K562 (cell line): ENCODE measurements around the gene CCDC61. TPM values are rescaled to one million over a fixed set of nuclear protein-coding genes. Genes with fewer than 3 reads are reported as not detected.

Experiments used
- CBX5 ChIP-seq: IDR thresholded peaks from 2 replicates; pipeline ENCODE4 v1.6.1; 2014; ENCODE audit warnings: low read depth, borderline replicate concordance
- DMBX1 ChIP-seq: fragments of 250-450 bp; sonication (Bioruptor Pico); IDR thresholded peaks from 2 replicates; pipeline ENCODE4 v1.8.0; 2022; ENCODE audit warnings: inconsistent platforms, mild to moderate bottlenecking, moderate library complexity, borderline replicate concordance
- EP400 ChIP-seq: fragments of 450-650 bp; IDR thresholded peaks from 2 replicates; pipeline ENCODE4 v1.6.1; 2017; ENCODE audit warnings: antibody characterized with exemption, mild to moderate bottlenecking, moderate library complexity
- HDGF ChIP-seq: fragments of 450-650 bp; IDR thresholded peaks from 2 replicates; pipeline ENCODE4 v1.6.1; 2016
- KAT8 ChIP-seq: fragments of 450-650 bp; IDR thresholded peaks from 2 replicates; pipeline ENCODE4 v1.6.1; 2016; ENCODE audit warnings: low read depth, mild to moderate bottlenecking
- LCOR ChIP-seq: sonication (generic); formaldehyde crosslinking; IDR thresholded peaks from 2 replicates; pipeline ENCODE4 v1.8.0; 2022; ENCODE audit warnings: mild to moderate bottlenecking, missing genetic modification reagents
- MAZ ChIP-seq, 2 experiments: fragments of 450-650 bp in 1 of 2; sonication (generic) in 1 of 2; formaldehyde crosslinking; IDR thresholded peaks in 1 of 2; conservative IDR thresholded peaks in 1 of 2; 2 replicates each; pipeline versions ENCODE4 v1.4.0 to v1.5.0; 2020; ENCODE audit warnings: mild to moderate bottlenecking in 1 of 2, missing genetic modification reagents in 1 of 2
- MBD1 ChIP-seq: fragments of 250-450 bp; sonication (Bioruptor Pico); IDR thresholded peaks from 2 replicates; pipeline ENCODE4 v1.8.0; 2022; ENCODE audit warnings: inconsistent platforms
- MYC ChIP-seq, 2 experiments: fragments of 250-450 bp in 1 of 2; sonication (Bioruptor Pico) in 1 of 2; IDR thresholded peaks; 2 replicates each; pipeline versions ENCODE4 v1.5.1 to v1.6.1; 2012 to 2021; ENCODE audit warnings: low read depth in 2 of 2, borderline replicate concordance in 1 of 2, improper control_type of control experiment in 1 of 2, low read length in 1 of 2, mild to moderate bottlenecking in 1 of 2, moderate library complexity in 1 of 2
- PHF20 ChIP-seq: fragments of 450-650 bp; IDR thresholded peaks from 2 replicates; pipeline ENCODE4 v1.6.1; 2018; ENCODE audit not compliant: partially characterized antibody
- RBM25 ChIP-seq: fragments of 200-400 bp; formaldehyde crosslinking; IDR thresholded peaks from 2 replicates; pipeline ENCODE4 v1.6.1; 2018; ENCODE audit warnings: low read length, low read depth, moderate library complexity; ENCODE audit not compliant: severe bottlenecking
- SRF ChIP-seq, 2 experiments: fragments of 250-450, 450-650 bp in 1 of 2; sonication (Bioruptor Pico) in 1 of 2; sonication (generic) in 1 of 2; formaldehyde crosslinking; IDR thresholded peaks; 2 replicates each; pipeline versions ENCODE4 v1.5.0 to v1.5.1; 2020 to 2022; ENCODE audit warnings: mild to moderate bottlenecking in 1 of 2, missing genetic modification reagents in 1 of 2
- TAF7 ChIP-seq: fragments of 450-650 bp; IDR thresholded peaks from 2 replicates; pipeline ENCODE4 v1.6.1; 2016; ENCODE audit warnings: missing genetic modification characterization, missing compliant biosample characterization
- THRAP3 ChIP-seq: fragments of 450-650 bp; IDR thresholded peaks from 2 replicates; pipeline ENCODE4 v1.6.1; 2016; ENCODE audit warnings: mild to moderate bottlenecking, inconsistent platforms, borderline replicate concordance
- TRIM28 ChIP-seq: fragments of 450-650 bp; IDR thresholded peaks from 2 replicates; pipeline ENCODE4 v1.6.1; 2017
- ZBTB11 ChIP-seq, 3 experiments: fragments of 200-800 bp in 1 of 3; fragments of 250-450 bp in 1 of 3; fragments of 450-650 bp in 1 of 3; sonication (Bioruptor Pico) in 1 of 3; sonication (Bioruptor generic) in 1 of 3; formaldehyde crosslinking in 1 of 3; IDR thresholded peaks; 2 replicates each; pipeline versions ENCODE4 v1.6.1 to v1.8.0; 2016 to 2022; ENCODE audit warnings: mild to moderate bottlenecking in 2 of 3, missing genetic modification characterization in 2 of 3, missing compliant biosample characterization in 1 of 3, moderate library complexity in 1 of 3
- ZFP36 ChIP-seq: fragments of 150-350 bp; IDR thresholded peaks from 2 replicates; pipeline ENCODE4 v1.6.1; 2018; ENCODE audit warnings: low read length, low read depth; ENCODE audit not compliant: partially characterized antibody
- ZNF408 ChIP-seq: fragments of 250-450 bp; sonication (Bioruptor Pico); IDR thresholded peaks from 2 replicates; pipeline ENCODE4 v1.4.0; 2020; ENCODE audit warnings: low read depth, mild to moderate bottlenecking, moderate library complexity
- polyA plus RNA-seq, 8 experiments: library from polyadenylated mRNA; depleted of rRNA in 4 of 8; stranded (reverse) in 5 of 8; unstranded in 3 of 8; fragments of >200 nt; fragmentation: Nextera tagmentation in 2 of 8; fragmentation: Illumina TruSeq in 1 of 8; extraction: Ambion mirVana in 2 of 8; extraction: Trizol in 1 of 8; gene quantifications; 2 replicates each; pipeline versions ENCODE4 v1.2.1 to v1.2.3, GENCODE V29; 2011 to 2014; ENCODE audit warnings: inconsistent platforms in 1 of 8, missing spikeins in 1 of 8
- total RNA-seq, 7 experiments: library from RNA; depleted of rRNA in 6 of 7; stranded (reverse); fragments of >200 nt in 6 of 7; fragmentation: Illumina TruSeq in 2 of 7; extraction: Trizol in 2 of 7; gene quantifications; 2 replicates each; pipeline versions ENCODE4 v1.2.1 to v1.2.3, GENCODE V29; 2011 to 2021; ENCODE audit warnings: low replicate concordance in 1 of 7
- TF ChIP-seq, protein P1 (sequence below), 2 experiments: fragments of 450-650 bp in 1 of 2; sonication (generic) in 1 of 2; formaldehyde crosslinking in 1 of 2; IDR thresholded peaks in 1 of 2; conservative IDR thresholded peaks in 1 of 2; 2 replicates each; pipeline versions ENCODE4 v1.6.1 to v1.8.1; 2016 to 2023; ENCODE audit warnings: mild to moderate bottlenecking in 2 of 2, moderate library complexity in 2 of 2, inconsistent platforms in 1 of 2, missing genetic modification reagents in 1 of 2

The CCDC61 gene
- total and polyA plus RNA-seq, 9 of the 15 experiments (the other 6 are each of a cell fraction or from before 2014, with no cell fraction given), result 0.07 to 27.0 (median 10.3) TPM

DNA sequence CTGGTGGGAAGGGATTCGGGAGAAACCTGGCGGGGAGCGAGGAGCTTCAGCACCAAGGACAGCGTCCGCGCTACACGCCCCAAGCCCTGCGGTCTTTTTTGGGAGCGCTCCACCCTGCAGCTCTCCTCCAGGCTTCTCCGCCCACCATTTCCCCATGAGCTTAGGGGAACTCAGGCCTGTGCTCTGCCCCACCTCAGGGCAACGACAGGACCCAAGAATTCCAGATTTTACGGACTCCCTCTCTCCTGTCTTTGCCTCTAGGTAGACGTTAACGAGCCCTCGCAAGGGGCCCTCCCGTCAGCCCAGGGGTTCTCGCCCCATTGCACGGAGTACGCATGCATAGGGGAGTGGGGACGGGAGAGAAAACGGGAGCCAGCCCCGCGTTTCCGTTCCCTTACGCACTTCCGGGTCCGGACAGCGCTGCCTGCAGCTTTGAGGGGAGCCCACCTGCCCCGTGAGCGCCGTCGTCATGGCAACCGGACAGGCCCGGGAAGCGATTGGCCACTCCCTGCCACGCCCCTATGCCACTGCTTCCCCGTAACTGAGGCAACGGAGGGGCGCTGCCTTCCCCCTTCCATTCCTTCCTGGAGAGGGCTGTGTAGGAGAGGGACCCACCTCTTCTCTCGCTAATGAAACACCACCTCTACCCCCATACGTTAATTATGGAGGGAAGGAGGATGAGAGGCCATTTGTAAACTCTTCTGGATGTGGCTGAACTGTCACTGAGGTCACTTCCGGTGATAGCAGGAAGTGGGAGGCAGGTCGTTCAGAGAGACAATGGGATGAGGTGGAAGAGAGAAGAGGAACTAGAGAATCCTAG is 42.4 kb upstream of the CCDC61 start (continued):
- TF ChIP-seq, protein P1, sequence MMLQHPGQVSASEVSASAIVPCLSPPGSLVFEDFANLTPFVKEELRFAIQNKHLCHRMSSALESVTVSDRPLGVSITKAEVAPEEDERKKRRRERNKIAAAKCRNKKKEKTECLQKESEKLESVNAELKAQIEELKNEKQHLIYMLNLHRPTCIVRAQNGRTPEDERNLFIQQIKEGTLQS (IDR thresholded peaks at IDR 0.05), result no peak
- TF ChIP-seq, protein P1 (CRISPR knock-in tag; conservative IDR thresholded peaks at IDR 0.05), result peak; percentile 74; the same call in 1 of the 2 replicates
- TF ChIP-seq ZFP36 (no peak), MBD1 (CRISPR knock-in tag) (no peak), KAT8 (no peak), PHF20 (no peak), EP400 (no peak), MYC (IDR thresholded peaks at IDR 0.05; ENCODE audit: low read depth, low read length) (no peak), MYC (CRISPR knock-in tag; IDR thresholded peaks at IDR 0.05; ENCODE audit: borderline replicate concordance, low read depth) (no peak), ZBTB11 (CRISPR knock-in tag; IDR thresholded peaks at IDR 0.05) (no peak), LCOR (CRISPR knock-in tag) (peak; percentile 99), THRAP3 (no peak), RBM25 (no peak), SRF (CRISPR knock-in tag; IDR thresholded peaks at IDR 0.05) (peak in 1 of 2 experiments; percentile 74; a peak in 2 of 4 replicates), DMBX1 (CRISPR knock-in tag) (peak; percentile 52; the same call in 1 of the 2 replicates), HDGF (no peak), MAZ (CRISPR knock-in tag; conservative IDR thresholded peaks at IDR 0.05 in 1 of 2, IDR thresholded peaks at IDR 0.05 in 1 of 2) (peak; percentile 42 to 82; a peak in 2 of 4 replicates), TRIM28 (no peak), TAF7 (tag) (no peak), CBX5 (no peak), ZNF408 (CRISPR knock-in tag) (no peak)
